GM19035 (cell line): ENCODE measurements around the gene GNPAT.

ENCODE experiments used
- ATAC-seq: cut with Tn5 transposase; IDR thresholded peaks from one replicate; pipeline ENCODE4 v1.9.1; 2021; ENCODE audit not compliant: unreplicated experiment

The GNPAT gene

GRCh38 chr1:231242516-231243198, 1.6 kb downstream of the GNPAT start:
- no peak for ATAC-seq

- ATAC-seq: no peak
Observed at GRCh38 chr1:231248778-231249177, 7.8 kb downstream of the GNPAT start.

- no peak for ATAC-seq
Observed at GRCh38 chr1:231252336-231252735, 11.3 kb downstream of the GNPAT start.

GRCh38 chr1:231260351-231260750, 19.3 kb downstream of the GNPAT start:
- ATAC-seq: no peak

GRCh38 chr1:231264642-231265041, 23.6 kb downstream of the GNPAT start:
- ATAC-seq: no peak

GRCh38 chr1:231265379-231265778, 24.4 kb downstream of the GNPAT start:
- no peak for ATAC-seq

- no peak for ATAC-seq
Observed at GRCh38 chr1:231266811-231267322, 25.9 kb downstream of the GNPAT start.

- ATAC-seq: no peak
Observed at GRCh38 chr1:231272173-231272572, 31.2 kb downstream of the GNPAT start.

- ATAC-seq: no peak
Observed at GRCh38 chr1:231272880-231273279, 31.9 kb downstream of the GNPAT start.

- no peak for ATAC-seq
Observed at GRCh38 chr1:231274119-231274825, 33.3 kb downstream of the GNPAT start.

GRCh38 chr1:231278100-231278790, 37.2 kb downstream of the GNPAT start:
- ATAC-seq: no peak

GRCh38 chr1:231279081-231279480, 38.1 kb downstream of the GNPAT start:
- no peak for ATAC-seq

- ATAC-seq: no peak
Observed at GRCh38 chr1:231279683-231280082, 38.7 kb downstream of the GNPAT start.

- no peak for ATAC-seq
Observed at GRCh38 chr1:231284441-231284840, 43.4 kb downstream of the GNPAT start.

GRCh38 chr1:231286603-231287002, 45.6 kb downstream of the GNPAT start:
- ATAC-seq: no peak

GRCh38 chr1:231295938-231296337, 54.9 kb downstream of the GNPAT start:
- no peak for ATAC-seq

- ATAC-seq: no peak
Observed at GRCh38 chr1:231301990-231302389, 61.0 kb downstream of the GNPAT start.

- no peak for ATAC-seq
Observed at GRCh38 chr1:231310391-231310934, 69.5 kb downstream of the GNPAT start.

- no peak for ATAC-seq
Observed at GRCh38 chr1:231311720-231312431, 70.9 kb downstream of the GNPAT start.

- no peak for ATAC-seq
Observed at GRCh38 chr1:231312432-231312788, 71.4 kb downstream of the GNPAT start.

- no peak for ATAC-seq
Observed at GRCh38 chr1:231313661-231314060, 72.6 kb downstream of the GNPAT start.
